Right atrium auricular region (tissue), 2 donors: ENCODE data around the gene KCNQ1OT1. TPM values are rescaled to one million over a fixed set of nuclear protein-coding genes. Genes with fewer than 3 reads are reported as not detected.

Experiments used
- DNase-seq: peaks from one replicate; pipeline ENCODE4 v3.0.0-alpha.2; 2019; ENCODE audit warnings: low spot score
- H3K27ac ChIP-seq, 2 donors: fragments of 200-600 bp; sonication (generic); 1 replicate in 1 of 2; 2 replicates in 1 of 2; pipeline ENCODE4 v1.5.1; 2016 to 2019
- H3K27me3 ChIP-seq, 2 donors: fragments of 200-600 bp; sonication (generic); one replicate each; pipeline versions ENCODE4 v1.5.1 to v1.6.0; 2017 to 2019
- H3K36me3 ChIP-seq: fragments of 200-600 bp; sonication (generic); one replicate; pipeline ENCODE4 v1.5.1; 2016
- H3K4me1 ChIP-seq, 2 donors: fragments of 200-600 bp; sonication (generic); one replicate each; pipeline versions ENCODE4 v1.5.1 to v1.6.0; 2017 to 2019
- H3K4me3 ChIP-seq, 2 donors: fragments of 200-600 bp; sonication (generic); 1 replicate in 1 of 2; 2 replicates in 1 of 2; pipeline ENCODE4 v1.5.1; 2017 to 2019; ENCODE audit warnings: mild to moderate bottlenecking in 1 of 2, moderate library complexity in 1 of 2
- H3K9me3 ChIP-seq, 2 donors: fragments of 200-600 bp; sonication (generic); one replicate each; pipeline ENCODE4 v1.5.1; 2019
- CTCF ChIP-seq, 2 donors: fragments of 200-600 bp; sonication (generic); IDR thresholded peaks; one replicate each; pipeline ENCODE4 v1.5.1; 2019; ENCODE audit warnings: antibody characterized with exemption in 2 of 2
- total RNA-seq, 2 donors: library from RNA; depleted of rRNA; stranded (reverse); fragments of >200 nt; gene quantifications; one replicate each; pipeline ENCODE4 v1.1.0, GENCODE V29; 2016

Gene KCNQ1OT1
- total RNA-seq, 2 donors from 2014 or later: 0.35 to 0.37 TPM

GRCh38 chr11:2675540-2675939 lies 24.3 kb downstream of the KCNQ1OT1 start:
- DNase-seq: no peak
- H3K27me3 ChIP-seq: no peaks in the 10 kb centered on the region
- no peaks in the 10 kb centered on the region for H3K36me3 ChIP-seq
- no peak overlapping the region for H3K4me3 ChIP-seq
- H3K9me3 ChIP-seq: no peaks in the 10 kb centered on the region
- no peak overlapping the region for H3K27ac ChIP-seq
- peaks cover 0 to 18% of the 10 kb centered on the region in 2 donors for H3K4me1 ChIP-seq
- no peak for TF ChIP-seq CTCF (IDR thresholded peaks at IDR 0.05)

- H3K27ac ChIP-seq: no peak overlapping the region
- TF ChIP-seq CTCF (IDR thresholded peaks at IDR 0.05): no peak
- DNase-seq: no peak
- no peaks in the 10 kb centered on the region for H3K9me3 ChIP-seq
- no peaks in the 10 kb centered on the region for H3K36me3 ChIP-seq
- H3K27me3 ChIP-seq: no peaks in the 10 kb centered on the region
- no peak overlapping the region for H3K4me3 ChIP-seq
- H3K4me1 ChIP-seq: peaks cover 0 to 18% of the 10 kb centered on the region in 2 donors
Measured at GRCh38 chr11:2674658-2675131, 25.1 kb downstream of the KCNQ1OT1 start.

- H3K27me3 ChIP-seq: no peaks in the 10 kb centered on the region
- no peak for DNase-seq
- H3K27ac ChIP-seq: no peak overlapping the region
- no peaks in the 10 kb centered on the region for H3K9me3 ChIP-seq
- H3K4me3 ChIP-seq: no peak overlapping the region
- H3K4me1 ChIP-seq: peaks cover 0 to 18% of the 10 kb centered on the region in 2 donors
- no peaks in the 10 kb centered on the region for H3K36me3 ChIP-seq
- no peak for TF ChIP-seq CTCF (IDR thresholded peaks at IDR 0.05)
Measured at GRCh38 chr11:2673871-2674471, 25.8 kb downstream of the KCNQ1OT1 start.

- no peaks in the 10 kb centered on the region for H3K27me3 ChIP-seq
- H3K9me3 ChIP-seq: no peaks in the 10 kb centered on the region
- no peak overlapping the region for H3K27ac ChIP-seq
- H3K4me3 ChIP-seq: no peak overlapping the region
- H3K4me1 ChIP-seq: peaks cover 0 to 18% of the 10 kb centered on the region in 2 donors
- no peaks in the 10 kb centered on the region for H3K36me3 ChIP-seq
- TF ChIP-seq CTCF (IDR thresholded peaks at IDR 0.05): no peak
- DNase-seq: peak; percentile 30
Measured at GRCh38 chr11:2673250-2673610, 26.6 kb downstream of the KCNQ1OT1 start.

- Histone ChIP-seq H3K27ac (no peak overlapping the region), H3K4me1 (peaks cover 0 to 18% of the 10 kb centered on the region in 2 donors), H3K4me3 (no peak overlapping the region), H3K27me3 (no peaks in the 10 kb centered on the region), H3K9me3 (no peaks in the 10 kb centered on the region), H3K36me3 (no peaks in the 10 kb centered on the region)
- no peak for TF ChIP-seq CTCF (IDR thresholded peaks at IDR 0.05)
- DNase-seq: peak; percentile 50
Measured at GRCh38 chr11:2672553-2673249, 27.1 kb downstream of the KCNQ1OT1 start.
